Mucosa of rectum (tissue), 2 donors: ENCODE data around the gene LRRK1.

Experiments
- H3K27ac ChIP-seq, 2 donors: one replicate each; pipeline ENCODE4 v1.7.0; 2013; ENCODE audit warnings: inconsistent platforms in 2 of 2, low read depth in 2 of 2, low read length in 2 of 2
- H3K27me3 ChIP-seq, 2 donors: one replicate each; pipeline ENCODE4 v1.7.0; 2013; ENCODE audit warnings: low read length in 2 of 2; ENCODE audit not compliant: control insufficient read depth in 2 of 2, insufficient read depth in 2 of 2
- H3K36me3 ChIP-seq, 2 donors: one replicate each; pipeline ENCODE4 v1.7.0; 2013; ENCODE audit warnings: low read length in 2 of 2; ENCODE audit not compliant: control insufficient read depth in 2 of 2, insufficient read depth in 2 of 2
- H3K4me1 ChIP-seq, 2 donors: one replicate each; pipeline ENCODE4 v1.7.0; 2013; ENCODE audit warnings: low read length in 2 of 2, mild to moderate bottlenecking in 1 of 2; ENCODE audit not compliant: control insufficient read depth in 2 of 2, insufficient read depth in 2 of 2
- H3K4me3 ChIP-seq, 2 donors: one replicate each; pipeline ENCODE4 v1.7.0; 2013; ENCODE audit warnings: low read length in 2 of 2
- H3K9ac ChIP-seq, 2 donors: one replicate each; pipeline ENCODE4 v1.7.0; 2013; ENCODE audit warnings: low read length in 2 of 2, low read depth in 1 of 2, mild to moderate bottlenecking in 1 of 2
- H3K9me3 ChIP-seq, 2 donors: one replicate each; pipeline ENCODE4 v1.7.0; 2013; ENCODE audit warnings: low read length in 2 of 2; ENCODE audit not compliant: control insufficient read depth in 2 of 2
- donor health status: healthy.
- donor health status: Normal muscosa, but diverticular disease.

LRRK1 gene

DNA sequence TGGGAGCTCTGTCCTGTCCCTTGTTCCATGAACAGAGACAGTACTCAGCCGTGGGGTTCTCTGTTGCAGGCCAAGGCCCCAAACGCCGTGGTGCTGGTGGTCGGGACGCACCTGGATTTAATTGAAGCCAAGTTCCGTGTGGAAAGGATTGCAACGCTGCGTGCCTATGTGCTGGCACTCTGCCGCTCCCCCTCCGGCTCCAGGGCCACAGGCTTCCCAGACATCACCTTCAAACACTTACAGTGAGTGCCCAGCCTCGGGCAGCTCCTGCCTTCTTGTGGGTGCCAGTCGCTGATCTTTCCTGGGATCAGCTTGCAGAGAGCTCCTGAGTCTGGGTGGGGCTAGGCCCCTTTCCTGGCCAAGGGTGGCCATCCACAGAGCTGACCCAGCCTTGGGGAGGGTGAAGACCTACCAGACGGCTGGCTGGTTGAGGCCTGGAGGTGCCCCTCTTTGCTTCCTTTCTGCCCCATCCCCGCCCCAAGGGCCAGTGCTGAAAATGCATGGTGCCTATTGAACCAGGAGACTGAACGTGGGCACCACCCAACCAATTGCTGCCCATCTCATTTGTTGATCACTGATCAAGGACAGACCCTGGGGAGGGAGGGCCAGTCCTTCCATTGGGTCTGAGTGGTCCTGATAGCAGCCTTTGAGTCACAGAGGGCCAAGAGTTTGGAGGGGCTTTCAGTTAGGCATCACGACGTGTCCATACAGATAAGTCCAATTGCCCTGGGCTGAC, 106.9 kb downstream of the LRRK1 start:
- Histone ChIP-seq H3K27me3 (no peaks in the 10 kb centered on the region), H3K9ac (no peak overlapping the region), H3K27ac (no peak overlapping the region), H3K9me3 (no peaks in the 10 kb centered on the region), H3K4me1 (peaks cover 0 to 2% of the 10 kb centered on the region in 2 donors), H3K4me3 (no peak overlapping the region), H3K36me3 (peaks cover 55 to 68% of the 10 kb centered on the region in 2 donors)

DNA sequence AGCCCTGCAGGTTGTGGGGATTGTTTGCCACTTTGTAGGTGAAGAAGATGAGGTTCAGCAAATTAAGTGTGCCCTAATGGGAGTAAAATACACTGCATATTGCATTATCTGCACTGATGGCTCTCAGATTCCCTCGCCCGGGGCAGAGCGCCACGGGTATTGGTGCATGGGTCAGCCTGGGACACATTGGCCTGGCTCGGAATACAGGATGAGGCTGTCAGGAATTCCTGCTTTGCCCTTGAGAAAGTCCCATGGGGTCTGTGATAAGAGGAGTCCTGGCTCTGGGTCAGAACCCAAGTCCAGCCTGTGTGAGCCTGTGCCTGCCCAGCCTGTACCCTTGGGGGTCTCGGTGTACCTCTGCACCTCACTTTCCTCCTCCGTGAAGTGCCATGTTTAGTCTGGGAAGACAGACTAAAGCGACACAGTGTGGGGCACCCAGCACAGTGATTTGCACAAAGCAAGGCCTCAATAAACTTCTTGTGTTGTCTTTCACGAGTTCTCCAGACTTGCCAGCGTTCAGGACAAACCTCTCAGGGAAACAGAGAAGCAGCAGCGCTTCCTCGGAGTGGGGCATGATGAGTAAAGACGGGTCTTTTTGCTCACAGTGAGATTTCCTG, 107.6 kb downstream of the LRRK1 start:
- Histone ChIP-seq H3K4me3 (no peak overlapping the region), H3K9ac (no peak overlapping the region), H3K4me1 (peaks cover 0 to 2% of the 10 kb centered on the region in 2 donors), H3K36me3 (peaks cover 50 to 64% of the 10 kb centered on the region in 2 donors), H3K27ac (no peak overlapping the region), H3K27me3 (no peaks in the 10 kb centered on the region), H3K9me3 (no peaks in the 10 kb centered on the region)

DNA sequence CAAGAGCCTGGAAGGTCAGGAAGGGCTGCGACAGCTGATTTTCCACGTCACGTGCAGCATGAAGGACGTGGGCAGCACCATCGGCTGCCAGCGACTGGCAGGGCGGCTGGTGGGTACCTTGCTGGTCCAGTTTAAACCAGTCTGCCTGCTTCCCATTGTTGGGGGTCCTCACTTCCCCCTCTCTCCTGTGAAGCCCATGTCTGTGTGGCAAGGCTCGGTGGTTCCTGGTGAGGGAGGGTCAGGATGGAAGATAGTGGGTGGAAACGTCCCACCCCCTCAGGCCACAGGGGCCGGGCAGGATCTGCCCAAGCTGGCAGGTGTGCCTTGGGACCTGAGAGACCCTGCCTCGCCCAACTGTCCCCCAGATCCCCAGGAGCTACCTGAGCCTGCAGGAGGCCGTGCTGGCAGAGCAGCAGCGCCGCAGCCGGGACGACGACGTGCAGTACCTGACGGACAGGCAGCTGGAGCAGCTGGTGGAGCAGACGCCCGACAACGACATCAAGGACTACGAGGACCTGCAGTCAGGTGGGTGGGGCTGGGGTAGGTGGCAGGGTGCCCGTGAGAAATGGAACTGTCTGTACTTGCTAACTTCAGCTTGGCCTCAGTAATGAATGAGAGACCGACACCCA, 108.2 kb downstream of the LRRK1 start:
- Histone ChIP-seq H3K27me3 (no peaks in the 10 kb centered on the region), H3K36me3 (peaks cover 46 to 58% of the 10 kb centered on the region in 2 donors), H3K9ac (no peak overlapping the region), H3K9me3 (no peaks in the 10 kb centered on the region), H3K4me1 (peaks cover 0 to 2% of the 10 kb centered on the region in 2 donors), H3K4me3 (no peak overlapping the region), H3K27ac (no peak overlapping the region)

DNA sequence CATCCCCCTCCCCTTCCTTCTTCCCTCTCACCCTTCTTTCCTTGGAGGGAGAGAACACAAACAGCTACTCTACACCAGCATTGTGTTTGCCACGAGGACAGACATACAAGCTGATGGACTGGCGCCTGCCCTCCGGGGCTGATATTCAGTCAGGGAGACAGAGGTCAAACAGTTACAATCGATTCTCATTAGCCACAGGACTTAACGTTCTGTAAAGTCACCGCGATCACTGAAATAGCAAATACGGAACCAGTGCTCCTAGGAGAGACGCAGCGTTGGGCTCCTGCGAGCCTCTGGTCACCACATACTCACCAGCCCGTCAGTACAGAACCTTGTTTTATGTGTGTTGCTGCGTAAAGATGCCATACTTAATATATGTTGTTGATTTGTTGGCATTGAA, 108.8 kb downstream of the LRRK1 start:
- Histone ChIP-seq H3K9ac (no peak overlapping the region), H3K9me3 (no peaks in the 10 kb centered on the region), H3K27me3 (no peaks in the 10 kb centered on the region), H3K4me3 (no peak overlapping the region), H3K36me3 (peaks cover 44 to 54% of the 10 kb centered on the region in 2 donors), H3K27ac (no peak overlapping the region), H3K4me1 (peaks cover 0 to 2% of the 10 kb centered on the region in 2 donors)

DNA sequence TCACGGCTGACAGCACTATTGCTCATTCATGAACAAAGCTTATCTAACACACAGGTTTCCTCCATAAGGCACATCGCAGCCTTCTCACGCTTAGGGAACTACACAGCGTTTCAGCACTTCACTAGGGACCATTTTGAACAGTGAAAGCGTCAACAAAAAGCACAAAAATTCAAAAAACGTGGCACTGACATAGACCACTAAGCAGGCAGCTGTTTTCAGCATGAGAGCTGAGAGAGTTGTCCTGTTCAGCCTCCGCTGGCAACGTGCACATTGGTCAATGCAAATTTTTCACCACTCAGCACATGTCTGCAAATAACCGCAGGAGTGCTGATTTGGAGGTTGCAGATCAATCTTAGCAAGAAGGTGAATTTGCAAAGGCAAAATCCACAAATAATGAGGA, 109.2 kb downstream of the LRRK1 start:
- Histone ChIP-seq H3K4me1 (peaks cover 0 to 2% of the 10 kb centered on the region in 2 donors), H3K36me3 (peaks cover 44 to 55% of the 10 kb centered on the region in 2 donors), H3K9me3 (no peaks in the 10 kb centered on the region), H3K27me3 (no peaks in the 10 kb centered on the region), H3K27ac (no peak overlapping the region), H3K4me3 (no peak overlapping the region), H3K9ac (no peak overlapping the region)

DNA sequence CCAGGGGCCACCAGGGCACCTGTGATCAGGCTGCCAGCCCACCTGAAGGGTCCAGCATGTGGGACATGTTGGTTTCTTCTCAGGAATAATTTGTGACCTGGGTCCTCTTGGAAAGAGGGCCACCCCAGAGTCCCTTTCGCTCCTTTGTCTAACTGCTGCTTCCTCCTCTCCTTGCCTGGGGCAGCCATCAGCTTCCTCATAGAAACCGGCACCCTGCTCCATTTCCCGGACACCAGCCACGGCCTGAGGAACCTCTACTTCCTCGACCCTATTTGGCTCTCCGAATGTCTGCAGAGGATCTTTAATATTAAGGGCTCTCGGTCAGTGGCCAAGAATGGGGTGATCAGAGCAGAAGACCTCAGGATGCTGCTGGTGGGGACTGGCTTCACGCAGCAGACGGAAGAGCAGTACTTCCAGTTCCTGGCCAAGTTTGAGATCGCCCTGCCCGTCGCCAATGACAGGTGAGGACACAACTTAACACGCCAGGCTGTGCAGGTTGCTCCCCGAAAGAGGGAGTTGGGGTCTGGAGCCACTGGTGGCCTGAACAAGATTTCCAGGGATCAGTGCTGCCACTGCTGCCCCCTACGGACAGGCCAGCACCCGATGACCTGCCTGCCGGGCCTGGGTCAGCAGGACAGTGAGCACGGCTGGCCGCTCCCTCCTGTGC, 109.7 kb downstream of the LRRK1 start:
- Histone ChIP-seq H3K9ac (no peak overlapping the region), H3K27ac (no peak overlapping the region), H3K36me3 (peaks cover 41 to 61% of the 10 kb centered on the region in 2 donors), H3K9me3 (no peaks in the 10 kb centered on the region), H3K27me3 (no peaks in the 10 kb centered on the region), H3K4me1 (no peaks in the 10 kb centered on the region), H3K4me3 (no peak overlapping the region)

DNA sequence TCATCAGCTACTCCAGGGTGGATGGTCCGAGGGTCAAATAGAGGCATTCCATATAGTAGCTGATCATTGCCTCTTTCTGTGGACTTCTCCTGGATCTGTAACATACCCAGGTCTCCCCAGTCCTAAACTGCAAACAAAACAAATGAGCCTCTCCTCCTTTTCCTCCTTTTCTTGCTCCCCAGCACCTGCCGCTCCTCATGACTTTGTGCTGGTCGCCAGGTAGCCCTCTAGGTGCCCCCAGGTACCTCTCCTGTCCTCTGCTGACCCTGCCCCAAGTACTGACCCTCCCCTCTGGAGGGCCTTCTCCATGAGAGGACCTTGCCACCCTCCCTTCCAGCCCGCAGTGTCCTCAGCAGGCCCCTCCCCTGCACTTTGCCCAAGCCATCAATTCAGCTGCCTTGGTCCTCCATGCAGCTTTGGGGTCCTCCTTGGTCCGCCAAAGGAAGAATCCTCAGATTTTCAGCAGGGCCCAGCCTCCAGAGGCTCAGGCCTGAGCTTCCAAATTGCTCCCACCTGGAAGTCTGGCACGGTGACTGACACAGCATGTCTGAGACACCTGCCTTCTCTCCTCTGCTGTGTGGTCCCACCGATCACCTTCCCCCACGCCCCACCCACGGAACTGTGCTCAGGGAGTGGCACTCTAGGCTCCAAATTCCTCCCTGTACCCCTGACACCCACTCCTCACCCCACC, 111.0 kb downstream of the LRRK1 start:
- Histone ChIP-seq H3K4me1 (no peaks in the 10 kb centered on the region), H3K9ac (no peak overlapping the region), H3K4me3 (no peak overlapping the region), H3K36me3 (peaks cover 39 to 55% of the 10 kb centered on the region in 2 donors), H3K9me3 (no peaks in the 10 kb centered on the region), H3K27ac (no peak overlapping the region), H3K27me3 (no peaks in the 10 kb centered on the region)

DNA sequence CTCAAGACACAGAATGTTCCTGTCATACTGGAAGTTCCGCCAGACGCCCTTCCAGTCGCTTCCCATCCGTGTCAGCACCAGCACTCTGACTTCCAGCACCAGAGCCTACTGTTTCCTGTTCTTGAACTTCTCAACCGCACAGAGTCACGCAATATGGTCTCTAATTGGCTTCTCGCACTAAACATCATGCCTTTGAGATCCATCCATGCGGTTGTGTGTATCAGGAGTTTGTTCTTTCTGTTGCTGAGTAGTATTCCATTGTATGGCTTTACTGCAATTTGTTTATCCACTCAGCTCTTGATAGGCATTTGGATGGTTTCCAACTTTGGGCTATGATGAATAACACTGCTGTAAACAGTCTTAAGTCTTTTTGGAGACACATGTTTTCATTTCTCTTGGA, 112.1 kb downstream of the LRRK1 start:
- no peaks in the 10 kb centered on the region for H3K4me1 ChIP-seq
- peaks cover 32 to 44% of the 10 kb centered on the region in 2 donors for H3K36me3 ChIP-seq
- H3K27ac ChIP-seq, result no peak overlapping the region
- no peaks in the 10 kb centered on the region for H3K27me3 ChIP-seq
- H3K9ac ChIP-seq, result no peak overlapping the region
- H3K4me3 ChIP-seq, result no peak overlapping the region
- no peaks in the 10 kb centered on the region for H3K9me3 ChIP-seq

DNA sequence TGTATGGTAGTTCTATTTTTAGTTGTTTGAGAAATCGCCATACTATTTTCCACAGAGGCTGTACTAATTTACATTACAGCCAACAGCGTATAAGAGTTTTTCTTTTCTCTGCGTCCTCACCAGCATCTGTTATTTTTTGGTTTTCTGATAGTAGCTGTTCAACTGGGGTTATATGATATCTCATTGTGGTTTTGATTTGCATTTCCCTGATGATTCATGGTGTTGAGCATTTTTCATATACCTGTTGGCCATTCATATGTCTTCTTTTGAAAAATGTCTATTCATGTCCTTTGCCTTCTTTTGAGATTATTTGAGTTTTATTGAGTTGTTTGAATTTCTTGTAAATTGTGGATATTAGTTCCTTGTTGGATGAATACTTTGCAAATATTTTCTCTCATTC, 114.6 kb downstream of the LRRK1 start:
- no peaks in the 10 kb centered on the region for H3K4me1 ChIP-seq
- no peak overlapping the region for H3K4me3 ChIP-seq
- peaks cover 30 to 37% of the 10 kb centered on the region in 2 donors for H3K36me3 ChIP-seq
- no peaks in the 10 kb centered on the region for H3K27me3 ChIP-seq
- no peaks in the 10 kb centered on the region for H3K9me3 ChIP-seq
- H3K9ac ChIP-seq, result no peak overlapping the region
- H3K27ac ChIP-seq, result no peak overlapping the region
